ENCODE data around the gene DOCK8. TPM values are rescaled to one million over a fixed set of nuclear protein-coding genes. Genes with fewer than 3 reads are reported as not detected.

Gene DOCK8
- total RNA-seq, 1 donor from 2014 or later = 47.2 TPM

GRCh38 chr9:363274-363612, 148.6 kb downstream of the DOCK8 start:
- DNase-seq (ENCODE audit: low spot score) = no peak

GRCh38 chr9:365436-365835, 150.8 kb downstream of the DOCK8 start:
- no peak for DNase-seq (ENCODE audit: low spot score)

GRCh38 chr9:366620-367019, 152.0 kb downstream of the DOCK8 start:
- no peak for DNase-seq (ENCODE audit: low spot score)

- no peak for DNase-seq (ENCODE audit: low spot score)
Measured at GRCh38 chr9:370086-370485, 155.4 kb downstream of the DOCK8 start.

GRCh38 chr9:371349-371748, 156.7 kb downstream of the DOCK8 start:
- no peak for DNase-seq (ENCODE audit: low spot score)

GRCh38 chr9:372128-372527, 157.5 kb downstream of the DOCK8 start:
- no peak for DNase-seq (ENCODE audit: low spot score)

GRCh38 chr9:373759-374206, 159.1 kb downstream of the DOCK8 start:
- DNase-seq (ENCODE audit: low spot score) = no peak

GRCh38 chr9:374736-375135, 160.1 kb downstream of the DOCK8 start:
- DNase-seq (ENCODE audit: low spot score) = no peak

- no peak for DNase-seq (ENCODE audit: low spot score)
Measured at GRCh38 chr9:376115-376514, 161.4 kb downstream of the DOCK8 start.

- DNase-seq (ENCODE audit: low spot score) = no peak
Measured at GRCh38 chr9:378263-378662, 163.6 kb downstream of the DOCK8 start.

GRCh38 chr9:382383-382782, 167.7 kb downstream of the DOCK8 start:
- no peak for DNase-seq (ENCODE audit: low spot score)

GRCh38 chr9:385818-386398, 171.2 kb downstream of the DOCK8 start:
- peak; percentile 16 for DNase-seq (ENCODE audit: low spot score)

- DNase-seq (ENCODE audit: low spot score) = no peak
Measured at GRCh38 chr9:389159-389558, 174.5 kb downstream of the DOCK8 start.

GRCh38 chr9:389758-390157, 175.1 kb downstream of the DOCK8 start:
- DNase-seq (ENCODE audit: low spot score) = no peak

- no peak for DNase-seq (ENCODE audit: low spot score)
Measured at GRCh38 chr9:392077-392804, 177.6 kb downstream of the DOCK8 start.

- DNase-seq (ENCODE audit: low spot score) = no peak
Measured at GRCh38 chr9:394347-395052, 179.8 kb downstream of the DOCK8 start.

- DNase-seq (ENCODE audit: low spot score) = no peak
Measured at GRCh38 chr9:396396-396795, 181.7 kb downstream of the DOCK8 start.

- DNase-seq (ENCODE audit: low spot score) = no peak
Measured at GRCh38 chr9:398085-398484, 183.4 kb downstream of the DOCK8 start.

- no peak for DNase-seq (ENCODE audit: low spot score)
Measured at GRCh38 chr9:401223-401622, 186.6 kb downstream of the DOCK8 start.

- DNase-seq (ENCODE audit: low spot score) = no peak
Measured at GRCh38 chr9:404234-404633, 189.6 kb downstream of the DOCK8 start.

- DNase-seq (ENCODE audit: low spot score) = no peak
Measured at GRCh38 chr9:405341-405740, 190.7 kb downstream of the DOCK8 start.

GRCh38 chr9:406886-407654, 192.4 kb downstream of the DOCK8 start:
- DNase-seq (ENCODE audit: low spot score) = no peak
